GM12891 (cell line): ENCODE results near the gene PRPH.
"Not testable (repeated sequence)": the region's sequence is repeated elsewhere in the genome, so short reads cannot be mapped to it uniquely, and the experiment has no call there.

Experiments used
- POLR2A ChIP-seq: IDR thresholded peaks from 2 replicates; pipeline ENCODE4 v1.6.1; 2011; ENCODE audit warnings: low read depth, low read length, control low read depth
- POLR2AphosphoS5 ChIP-seq: IDR thresholded peaks from 2 replicates; pipeline ENCODE4 v1.6.1; 2011; ENCODE audit warnings: low read depth, low read length, control low read depth
- TAF1 ChIP-seq: IDR thresholded peaks from 2 replicates; pipeline ENCODE4 v1.6.1; 2011; ENCODE audit warnings: low read depth, low read length, control low read depth

DNA sequence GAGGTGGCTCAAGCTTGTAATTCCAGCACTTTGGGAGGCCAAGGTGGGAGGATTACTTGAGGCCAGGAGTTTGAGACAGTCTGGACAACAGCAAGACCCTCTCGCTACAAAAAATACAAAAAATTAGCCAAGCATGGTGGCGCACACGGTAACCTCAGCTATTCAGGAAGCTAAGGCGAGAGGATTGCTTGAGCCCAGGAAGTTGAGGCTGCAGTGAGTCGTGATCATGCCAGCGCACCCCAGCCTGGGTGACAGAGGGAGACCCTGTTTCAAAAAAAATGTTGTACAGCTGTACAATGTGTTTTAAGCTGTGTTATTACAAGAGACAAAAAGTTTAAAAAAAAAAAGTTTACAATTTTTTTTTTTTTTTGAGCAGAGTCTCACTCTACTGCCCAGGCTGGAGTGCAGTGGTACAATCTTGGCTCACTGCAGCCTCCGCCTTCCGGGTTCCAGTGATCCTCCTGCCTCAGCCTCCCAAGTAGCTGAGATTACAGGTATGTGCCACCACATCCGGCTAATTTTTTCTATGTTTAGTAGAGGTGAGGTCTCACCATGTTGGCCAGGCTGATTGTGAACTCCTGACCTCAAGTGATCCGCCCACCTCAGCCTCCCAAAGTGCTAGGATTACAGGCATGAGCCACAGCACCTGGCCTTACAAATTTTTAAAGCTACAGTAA lies 37.3 kb upstream of the PRPH start:
- TF ChIP-seq POLR2A, TAF1, POLR2AphosphoS5: not testable (repeated sequence)
